ENCODE results near the gene AGL.

AGL gene

DNA sequence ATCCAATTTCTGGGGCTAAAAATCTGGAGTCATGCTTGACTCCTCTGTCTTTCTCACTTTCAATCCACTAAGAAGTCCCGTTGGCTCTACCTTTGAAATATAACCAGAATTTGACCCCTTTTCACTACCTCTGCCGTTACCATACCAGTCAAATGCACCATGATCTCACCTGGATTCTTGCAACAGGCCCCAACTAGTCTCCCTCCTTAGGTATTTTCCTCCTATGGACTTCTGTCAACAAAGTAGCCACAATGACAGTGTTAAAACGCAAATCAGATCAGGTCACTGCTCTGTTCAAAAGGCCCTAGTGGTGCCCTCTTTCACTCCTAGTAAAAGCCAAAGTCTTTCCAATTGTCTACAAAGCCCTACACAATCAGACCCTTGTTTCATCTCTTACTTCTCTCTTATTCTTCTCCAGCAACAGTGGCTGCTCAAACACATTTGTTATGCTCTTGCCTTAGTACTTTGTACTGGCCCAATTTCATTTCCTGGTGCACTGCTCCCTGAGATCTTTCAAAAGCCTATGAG is 35.7 kb upstream of the AGL start:
- H3K4me3 ChIP-seq (replicated peaks in 1 of 2; ENCODE audit: low read depth in 2 of 2, low read length in 2 of 2) = no peak overlapping the region
- TF ChIP-seq, protein P1, sequence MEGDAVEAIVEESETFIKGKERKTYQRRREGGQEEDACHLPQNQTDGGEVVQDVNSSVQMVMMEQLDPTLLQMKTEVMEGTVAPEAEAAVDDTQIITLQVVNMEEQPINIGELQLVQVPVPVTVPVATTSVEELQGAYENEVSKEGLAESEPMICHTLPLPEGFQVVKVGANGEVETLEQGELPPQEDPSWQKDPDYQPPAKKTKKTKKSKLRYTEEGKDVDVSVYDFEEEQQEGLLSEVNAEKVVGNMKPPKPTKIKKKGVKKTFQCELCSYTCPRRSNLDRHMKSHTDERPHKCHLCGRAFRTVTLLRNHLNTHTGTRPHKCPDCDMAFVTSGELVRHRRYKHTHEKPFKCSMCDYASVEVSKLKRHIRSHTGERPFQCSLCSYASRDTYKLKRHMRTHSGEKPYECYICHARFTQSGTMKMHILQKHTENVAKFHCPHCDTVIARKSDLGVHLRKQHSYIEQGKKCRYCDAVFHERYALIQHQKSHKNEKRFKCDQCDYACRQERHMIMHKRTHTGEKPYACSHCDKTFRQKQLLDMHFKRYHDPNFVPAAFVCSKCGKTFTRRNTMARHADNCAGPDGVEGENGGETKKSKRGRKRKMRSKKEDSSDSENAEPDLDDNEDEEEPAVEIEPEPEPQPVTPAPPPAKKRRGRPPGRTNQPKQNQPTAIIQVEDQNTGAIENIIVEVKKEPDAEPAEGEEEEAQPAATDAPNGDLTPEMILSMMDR (IDR thresholded peaks at IDR 0.05; ENCODE audit: low read depth, low read length) = no peak
- DNase-seq (ENCODE audit: low read depth in 2 of 2) = no peak

DNA sequence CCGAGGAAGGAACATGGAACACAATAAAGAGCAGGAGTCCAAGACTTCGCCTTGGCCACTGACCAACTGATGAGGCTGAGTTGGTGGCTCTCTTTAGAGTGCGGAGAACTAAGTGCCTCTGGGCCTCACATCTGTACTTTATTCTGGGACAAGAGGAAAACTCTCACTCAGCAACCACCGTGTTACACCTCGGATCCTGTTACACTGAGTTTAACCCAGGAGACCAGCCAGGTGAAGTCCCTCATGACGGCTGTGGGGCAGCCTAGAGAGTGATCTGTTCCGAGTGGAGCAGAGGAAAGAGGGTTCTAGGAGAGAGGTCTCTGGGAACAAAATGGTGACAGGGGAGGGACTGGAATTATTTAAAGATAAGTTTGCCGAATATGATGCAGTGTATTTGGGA is 33.5 kb upstream of the AGL start:
- no peak for DNase-seq (ENCODE audit: low read depth in 2 of 2)
- TF ChIP-seq, protein P1 (IDR thresholded peaks at IDR 0.05; ENCODE audit: low read depth, low read length) = no peak
- no peak overlapping the region for H3K4me3 ChIP-seq (replicated peaks in 1 of 2; ENCODE audit: low read depth in 2 of 2, low read length in 2 of 2)

- peak; percentile 16 to 24 for DNase-seq (ENCODE audit: low read depth in 2 of 2)
- TF ChIP-seq, protein P1 (IDR thresholded peaks at IDR 0.05; ENCODE audit: low read depth, low read length) = no peak
- no peak overlapping the region for H3K4me3 ChIP-seq (replicated peaks in 1 of 2; ENCODE audit: low read depth in 2 of 2, low read length in 2 of 2)
Observed at GRCh38 chr1:99818063-99818699, 32.0 kb upstream of the AGL start.

GRCh38 chr1:99820546-99820945 is 29.6 kb upstream of the AGL start:
- TF ChIP-seq, protein P1 (IDR thresholded peaks at IDR 0.05; ENCODE audit: low read depth, low read length) = no peak
- no peak overlapping the region for H3K4me3 ChIP-seq (replicated peaks in 1 of 2; ENCODE audit: low read depth in 2 of 2, low read length in 2 of 2)
- DNase-seq (ENCODE audit: low read depth in 2 of 2) = no peak

- DNase-seq (ENCODE audit: low read depth in 2 of 2) = no peak
- TF ChIP-seq, protein P1 (IDR thresholded peaks at IDR 0.05; ENCODE audit: low read depth, low read length) = no peak
- H3K4me3 ChIP-seq (replicated peaks in 1 of 2; ENCODE audit: low read depth in 2 of 2, low read length in 2 of 2) = no peak overlapping the region
Observed at GRCh38 chr1:99825098-99825497, 25.1 kb upstream of the AGL start.

GRCh38 chr1:99825702-99826101 is 24.5 kb upstream of the AGL start:
- TF ChIP-seq, protein P1 (IDR thresholded peaks at IDR 0.05; ENCODE audit: low read depth, low read length) = no peak
- no peak for DNase-seq (ENCODE audit: low read depth in 2 of 2)

GRCh38 chr1:99827970-99828369 is 22.2 kb upstream of the AGL start:
- TF ChIP-seq, protein P1 (IDR thresholded peaks at IDR 0.05; ENCODE audit: low read depth, low read length) = no peak
- H3K4me3 ChIP-seq (replicated peaks in 1 of 2; ENCODE audit: low read depth in 2 of 2, low read length in 2 of 2) = no peak overlapping the region
- DNase-seq (ENCODE audit: low read depth in 2 of 2) = no peak

More at GRCh38 chr1:99825702-99826101, 24.5 kb upstream of the AGL start:
- H3K4me3 ChIP-seq (replicated peaks in 1 of 2; ENCODE audit: low read depth in 2 of 2, low read length in 2 of 2) = no peak overlapping the region

All from cardiac fibroblast (primary cell).